Neural progenitor cell (in vitro differentiated cells): Measurements from ENCODE around the gene NHLRC4. TPM values are rescaled to one million over a fixed set of nuclear protein-coding genes. Genes with fewer than 3 reads are reported as not detected.

Source experiments
- DNase-seq: peaks from one replicate; pipeline ENCODE4 v3.0.0-alpha.2; 2016; ENCODE audit warnings: low spot score
- H2AFZ ChIP-seq: fragments of 200-600 bp; sonication (generic); replicated peaks from 2 replicates; pipeline ENCODE4 v1.6.1; 2016; ENCODE audit warnings: antibody characterized with exemption
- H3F3A ChIP-seq: fragments of 200-600 bp; sonication (generic); 2 replicates; pipeline ENCODE4 v1.6.1; 2016; ENCODE audit warnings: antibody characterized with exemption, low read depth
- H3K27ac ChIP-seq: fragments of 200-600 bp; sonication (generic); 2 replicates; pipeline ENCODE4 v1.5.1; 2016; ENCODE audit warnings: mild to moderate bottlenecking
- H3K27me3 ChIP-seq: fragments of 200-600 bp; sonication (generic); 2 replicates; pipeline ENCODE4 v1.6.1; 2016; ENCODE audit warnings: mild to moderate bottlenecking, moderate library complexity
- H3K36me3 ChIP-seq: fragments of 200-600 bp; sonication (generic); 2 replicates; pipeline ENCODE4 v1.5.1; 2016
- H3K4me1 ChIP-seq: fragments of 200-600 bp; sonication (generic); 2 replicates; pipeline ENCODE4 v1.6.1; 2016; ENCODE audit warnings: mixed run types
- H3K4me2 ChIP-seq: fragments of 200-600 bp; sonication (generic); 2 replicates; pipeline ENCODE4 v1.6.1; 2016
- H3K4me3 ChIP-seq: fragments of 200-600 bp; sonication (generic); 2 replicates; pipeline ENCODE4 v1.5.1; 2016
- H3K79me2 ChIP-seq: fragments of 200-600 bp; sonication (generic); 2 replicates; pipeline ENCODE4 v1.6.1; 2016; ENCODE audit warnings: low read depth
- H3K9ac ChIP-seq: fragments of 200-600 bp; sonication (generic); 2 replicates; pipeline ENCODE4 v1.6.1; 2016
- H3K9me3 ChIP-seq: fragments of 200-600 bp; sonication (generic); 2 replicates; pipeline ENCODE4 v1.5.1; 2016; ENCODE audit warnings: low read depth
- H4K20me1 ChIP-seq: fragments of 200-600 bp; sonication (generic); 2 replicates; pipeline ENCODE4 v1.6.1; 2016; ENCODE audit warnings: low read depth
- H3K27ac Mint-ChIP-seq: 3 replicates; pipeline ENCODE4 v1.8.0; 2021; ENCODE audit warnings: mixed read lengths
- H3K27me3 Mint-ChIP-seq: 2 replicates; pipeline ENCODE4 v1.8.0; 2022; ENCODE audit warnings: low read depth, mild to moderate bottlenecking, inconsistent platforms, moderate library complexity, mixed read lengths; ENCODE audit not compliant: insufficient read depth
- H3K36me3 Mint-ChIP-seq: 3 replicates; pipeline ENCODE4 v1.8.0; 2021; ENCODE audit warnings: mixed read lengths
- H3K4me1 Mint-ChIP-seq: 3 replicates; pipeline ENCODE4 v1.8.0; 2021; ENCODE audit warnings: mixed read lengths
- H3K4me3 Mint-ChIP-seq: 3 replicates; pipeline ENCODE4 v1.8.0; 2021; ENCODE audit warnings: mild to moderate bottlenecking, moderate library complexity, mixed read lengths
- H3K9me3 Mint-ChIP-seq: 3 replicates; pipeline ENCODE4 v1.8.0; 2020; ENCODE audit warnings: mixed read lengths
- CTCF ChIP-seq: fragments of 200-600 bp; sonication (generic); IDR thresholded peaks from 2 replicates; pipeline ENCODE4 v1.5.1; 2017; ENCODE audit warnings: antibody characterized with exemption, mild to moderate bottlenecking
- EZH2 ChIP-seq: fragments of 200-600 bp; sonication (generic); IDR thresholded peaks from 2 replicates; pipeline ENCODE4 v1.6.1; 2017; ENCODE audit warnings: antibody characterized with exemption, mild to moderate bottlenecking, moderate library complexity
- EZH2phosphoT487 ChIP-seq: fragments of 200-600 bp; sonication (generic); IDR thresholded peaks from 2 replicates; pipeline ENCODE4 v1.6.1; 2017; ENCODE audit warnings: antibody characterized with exemption
- total RNA-seq: library from RNA; depleted of rRNA; stranded (reverse); fragments of >200 nt; gene quantifications from 2 replicates; pipeline ENCODE4 v1.2.3, GENCODE V29; 2015; ENCODE audit warnings: low replicate concordance

Gene NHLRC4
- total RNA-seq, 1 donor from 2014 or later: not detected

DNA sequence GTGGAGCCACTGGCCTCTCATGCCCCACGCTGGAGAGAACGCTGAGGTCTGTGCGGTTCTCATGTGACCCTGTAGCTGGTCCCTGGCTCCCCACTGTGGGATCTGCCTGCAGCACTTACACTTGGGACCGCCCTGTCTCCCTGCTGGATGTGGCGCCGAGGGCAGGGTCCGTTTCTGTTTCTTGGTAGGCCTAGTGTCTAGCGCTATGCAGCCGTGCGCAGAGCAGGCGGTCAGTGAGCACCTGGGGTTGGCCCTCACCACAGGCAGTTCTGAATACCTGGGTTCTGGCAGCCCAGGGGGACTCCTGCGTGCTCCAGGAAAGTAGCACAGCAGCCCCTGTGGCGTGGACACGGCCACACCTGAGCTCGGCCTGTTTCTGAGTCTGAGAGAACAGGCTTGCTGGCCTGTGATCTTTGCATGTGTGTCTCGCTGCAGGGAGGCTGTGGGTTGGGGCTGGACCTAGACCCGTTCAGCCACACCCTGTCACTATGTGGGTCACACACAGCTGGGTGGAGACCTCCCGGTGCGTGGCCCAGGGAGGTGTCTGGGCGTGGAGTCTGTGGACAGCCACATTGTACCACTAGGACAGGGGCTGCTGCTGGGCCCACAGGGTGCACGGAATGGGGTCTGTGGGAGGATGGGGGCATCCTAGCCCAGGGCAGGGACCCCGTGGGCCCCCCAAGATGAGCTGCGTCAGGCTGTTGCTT, 36.5 kb upstream of the NHLRC4 start:
- no peaks in the 10 kb centered on the region for H3K27me3 ChIP-seq
- no peak overlapping the region for H3K4me3 ChIP-seq
- Mint-ChIP-seq H3K27me3 (peaks cover 9% of the 10 kb centered on the region), H3K4me3 (peak overlapping the region; percentile 89), H3K36me3 (peaks cover 2% of the 10 kb centered on the region), H3K9me3 (no peaks in the 10 kb centered on the region), H3K27ac (no peak overlapping the region), H3K4me1 (peaks cover 22% of the 10 kb centered on the region)
- peaks cover 86% of the 10 kb centered on the region for H4K20me1 ChIP-seq
- no peaks in the 10 kb centered on the region for H3K9me3 ChIP-seq
- H3K36me3 ChIP-seq: no peaks in the 10 kb centered on the region
- no peak for TF ChIP-seq EZH2
- TF ChIP-seq CTCF: no peak
- no peak for TF ChIP-seq EZH2phosphoT487
- no peak overlapping the region for H3K4me2 ChIP-seq
- no peak overlapping the region for H3K9ac ChIP-seq
- H3K79me2 ChIP-seq: peaks cover 83% of the 10 kb centered on the region
- no peak overlapping the region for H2AFZ ChIP-seq
- peaks cover 5% of the 10 kb centered on the region for H3F3A ChIP-seq
- no peak overlapping the region for H3K27ac ChIP-seq
- peaks cover 13% of the 10 kb centered on the region for H3K4me1 ChIP-seq
- DNase-seq: no peak

GRCh38 chr16:531494-532125, 35.2 kb upstream of the NHLRC4 start:
- no peaks in the 10 kb centered on the region for H3K9me3 Mint-ChIP-seq
- no peaks in the 10 kb centered on the region for H3K9me3 ChIP-seq
- no peaks in the 10 kb centered on the region for H3K36me3 Mint-ChIP-seq
- peaks cover 78% of the 10 kb centered on the region for H4K20me1 ChIP-seq
- no peak overlapping the region for H3K27ac Mint-ChIP-seq
- H3K27me3 Mint-ChIP-seq: peaks cover 3% of the 10 kb centered on the region
- peaks cover 81% of the 10 kb centered on the region for H3K79me2 ChIP-seq
- TF ChIP-seq EZH2 (no peak), CTCF (no peak), EZH2phosphoT487 (no peak)
- H3K27me3 ChIP-seq: no peaks in the 10 kb centered on the region
- H3K9ac ChIP-seq: no peak overlapping the region
- no peak overlapping the region for H3K27ac ChIP-seq
- H3K36me3 ChIP-seq: no peaks in the 10 kb centered on the region
- H3K4me3 Mint-ChIP-seq: no peak overlapping the region
- H2AFZ ChIP-seq: no peak overlapping the region
- no peak for DNase-seq
- no peak overlapping the region for H3K4me2 ChIP-seq
- H3K4me1 ChIP-seq: peaks cover 13% of the 10 kb centered on the region
- peaks cover 13% of the 10 kb centered on the region for H3K4me1 Mint-ChIP-seq
- no peak overlapping the region for H3K4me3 ChIP-seq
- H3F3A ChIP-seq: peaks cover 5% of the 10 kb centered on the region

DNA sequence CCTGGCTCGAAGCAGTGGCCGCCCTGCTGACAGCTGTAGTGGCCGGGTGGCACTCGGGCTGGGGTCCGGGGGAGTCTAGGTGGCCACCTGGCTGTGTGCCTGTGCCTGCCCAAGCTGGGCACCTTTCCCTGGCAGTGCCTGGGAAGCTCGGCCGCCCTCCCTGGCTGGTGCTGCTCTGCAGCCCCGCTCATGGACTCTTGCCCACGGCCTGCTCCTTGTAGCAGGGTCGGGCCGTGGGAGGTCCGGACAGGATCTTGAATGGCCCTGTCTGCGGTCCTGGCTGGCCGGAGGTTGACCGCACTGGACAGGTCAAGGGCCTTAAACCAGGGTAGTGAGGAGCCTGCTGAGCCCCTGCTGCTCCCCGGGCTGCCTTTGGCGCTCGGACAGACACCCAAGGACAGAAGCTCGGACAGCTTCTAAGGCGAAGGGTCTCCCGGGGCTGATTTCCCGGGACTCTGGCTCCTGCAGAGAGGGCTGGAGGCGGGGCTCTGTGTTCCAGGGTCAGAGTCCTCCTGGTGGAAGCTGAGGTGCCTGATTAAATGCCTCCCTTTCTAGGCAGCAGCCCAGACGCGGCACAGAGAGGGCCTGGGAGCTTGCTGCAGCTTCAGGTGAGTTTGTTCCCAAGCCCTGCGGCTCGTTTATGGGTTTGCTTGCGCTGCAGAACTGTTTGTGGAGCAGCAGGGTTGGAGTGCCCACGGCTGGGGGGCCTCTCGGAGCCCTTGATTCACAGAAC, 33.2 kb upstream of the NHLRC4 start:
- Histone ChIP-seq H3K9ac (no peak overlapping the region), H3K4me3 (no peak overlapping the region), H2AFZ (no peak overlapping the region), H3K4me2 (peak overlapping the region; percentile 13), H3K27me3 (no peaks in the 10 kb centered on the region), H4K20me1 (peaks cover 77% of the 10 kb centered on the region), H3K36me3 (no peaks in the 10 kb centered on the region), H3F3A (peaks cover 5% of the 10 kb centered on the region), H3K27ac (no peak overlapping the region), H3K9me3 (no peaks in the 10 kb centered on the region), H3K79me2 (peaks cover 75% of the 10 kb centered on the region), H3K4me1 (peaks cover 12% of the 10 kb centered on the region)
- TF ChIP-seq EZH2phosphoT487 (no peak), CTCF (no peak), EZH2 (no peak)
- H3K27ac Mint-ChIP-seq: no peak overlapping the region
- peak; percentile 65 for DNase-seq
- peaks cover 2% of the 10 kb centered on the region for H3K27me3 Mint-ChIP-seq
- H3K36me3 Mint-ChIP-seq: no peaks in the 10 kb centered on the region
- no peak overlapping the region for H3K4me3 Mint-ChIP-seq
- peaks cover 12% of the 10 kb centered on the region for H3K4me1 Mint-ChIP-seq
- H3K9me3 Mint-ChIP-seq: no peaks in the 10 kb centered on the region
